NCI-H524 (cell line): ENCODE results near the gene KLHL2.
A peak's percentile ranks its signal among the peaks of the same experiment; 100 is the strongest.
"Not testable (repeated sequence)": the region's sequence is repeated elsewhere in the genome, so short reads cannot be mapped to it uniquely, and the experiment has no call there.

Experiments used
- DNase-seq, 2 experiments: peaks; one replicate each; lab custom pipeline; 2025; lab: John Stamatoyannopoulos, UW

The KLHL2 gene

DNA sequence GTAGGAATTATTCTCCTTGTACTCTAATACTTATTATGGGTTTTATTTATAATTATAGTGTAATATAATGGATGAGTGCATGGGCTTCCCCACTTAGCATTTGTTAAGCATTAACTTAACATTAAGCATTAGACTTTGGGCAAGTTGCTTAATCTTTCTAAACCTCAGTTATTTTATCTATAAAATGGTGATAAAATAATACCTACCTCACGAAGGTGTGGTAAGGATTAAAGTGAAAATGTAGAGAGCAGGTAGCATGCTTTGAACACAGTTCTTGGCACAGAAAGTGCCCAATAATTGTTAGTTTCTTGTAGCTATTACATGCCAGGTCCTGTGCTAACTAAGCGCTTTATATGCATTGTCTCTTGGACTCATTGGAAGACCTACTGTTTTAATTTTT is 122.7 kb downstream of the KLHL2 start:
- DNase-seq = no peak

DNA sequence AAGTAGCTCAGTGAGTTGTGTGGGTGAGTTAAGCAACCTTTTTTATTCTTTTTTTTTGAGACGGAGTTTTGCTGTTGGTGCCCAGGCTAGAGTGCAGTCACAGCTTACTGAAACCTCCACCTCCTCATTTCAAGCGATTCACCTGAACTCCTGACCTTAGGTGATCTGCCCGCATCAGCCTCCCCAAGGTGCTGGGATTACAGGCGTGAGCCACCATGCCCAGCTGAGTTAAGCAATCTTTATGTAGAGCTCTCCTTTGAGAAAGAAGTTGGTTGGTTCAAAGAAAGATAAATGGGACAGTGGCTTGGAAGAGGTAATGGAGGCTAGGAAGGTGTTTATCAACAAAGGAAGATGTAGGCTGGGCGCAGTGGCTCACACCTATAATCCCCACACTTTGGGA is 123.3 kb downstream of the KLHL2 start:
- no peak for DNase-seq

DNA sequence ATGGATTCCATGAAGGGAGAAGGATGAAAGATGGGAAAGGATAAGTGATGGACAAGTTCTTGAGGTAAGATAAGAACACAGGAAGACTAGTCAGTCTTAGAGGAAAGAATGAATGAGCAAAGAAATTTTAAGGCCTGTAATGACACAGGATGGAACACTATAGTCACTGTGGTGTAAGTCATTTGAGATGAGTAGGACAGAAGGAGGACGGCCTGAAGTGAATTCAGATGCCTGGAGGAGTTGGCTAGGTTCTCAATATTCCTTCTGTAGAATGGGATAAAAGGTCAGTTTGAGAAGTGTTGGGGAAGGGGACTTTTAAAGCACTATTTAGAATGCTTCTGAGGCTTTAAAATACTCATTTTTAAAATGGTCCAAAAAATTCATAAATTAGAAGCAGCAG is 124.0 kb downstream of the KLHL2 start:
- no peak for DNase-seq

DNA sequence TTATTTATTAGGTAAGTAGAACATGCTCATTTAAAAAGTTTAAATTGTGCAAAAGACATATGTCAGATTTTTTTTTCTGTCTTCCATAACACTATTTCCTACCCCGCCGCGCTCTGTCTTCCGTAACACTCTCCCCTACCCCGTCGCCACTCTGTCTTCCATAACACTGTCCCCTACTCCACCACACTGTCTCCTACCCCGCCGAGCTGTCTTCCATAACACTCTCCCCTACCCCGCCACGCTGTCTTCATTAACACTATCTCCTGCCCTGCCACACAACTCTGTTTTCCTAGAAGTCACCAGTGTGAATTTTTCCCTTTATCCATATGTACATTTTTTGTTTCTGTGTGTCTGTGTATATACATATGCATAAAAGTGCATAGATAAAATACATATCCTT is 124.5 kb downstream of the KLHL2 start:
- DNase-seq = no peak

DNA sequence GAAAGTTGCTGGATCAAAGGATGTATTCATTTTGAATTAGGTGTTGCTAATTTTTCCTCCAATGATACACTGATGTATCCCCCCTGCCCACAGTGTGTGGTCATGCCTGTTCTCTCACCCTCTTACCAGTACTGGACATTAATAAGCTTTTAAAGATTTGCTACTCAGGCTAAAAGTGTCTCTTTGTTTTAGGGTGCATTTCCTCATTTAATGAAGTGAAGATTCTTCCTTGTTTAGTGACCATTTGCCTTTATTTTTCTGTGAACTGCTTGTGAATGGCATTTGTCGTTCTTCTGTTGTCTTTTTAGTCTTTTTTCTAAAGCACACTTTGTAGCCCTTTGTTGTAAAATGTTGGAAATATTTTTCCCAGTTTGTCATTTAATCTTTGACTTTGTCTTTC is 125.1 kb downstream of the KLHL2 start:
- no peak for DNase-seq

DNA sequence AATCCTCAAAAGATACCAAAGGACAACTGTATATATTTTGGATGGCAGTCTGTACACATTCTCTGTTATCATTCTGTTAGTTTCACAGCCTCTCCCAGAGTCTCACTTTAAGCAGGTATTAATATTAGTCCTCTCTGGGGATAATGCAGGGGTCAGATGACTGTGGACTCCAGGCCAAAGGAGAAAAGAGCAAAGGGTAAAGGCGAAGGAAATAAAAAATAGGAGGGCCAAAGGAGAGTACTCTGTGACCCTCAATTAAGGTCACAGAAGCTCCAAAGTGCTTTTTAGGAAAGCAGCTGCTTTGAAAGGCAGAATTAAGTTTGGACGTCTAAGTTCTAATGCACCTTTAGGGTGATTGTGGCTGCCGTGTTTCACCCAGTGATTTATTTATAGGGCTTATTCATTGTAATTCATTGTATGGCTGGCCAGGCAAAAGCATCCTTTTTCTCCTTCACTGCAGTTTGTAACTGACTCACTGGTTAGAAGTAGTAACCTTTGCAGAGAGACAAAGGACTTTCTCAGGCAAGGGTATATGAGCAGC is 127.9 kb downstream of the KLHL2 start:
- no peak for DNase-seq

DNA sequence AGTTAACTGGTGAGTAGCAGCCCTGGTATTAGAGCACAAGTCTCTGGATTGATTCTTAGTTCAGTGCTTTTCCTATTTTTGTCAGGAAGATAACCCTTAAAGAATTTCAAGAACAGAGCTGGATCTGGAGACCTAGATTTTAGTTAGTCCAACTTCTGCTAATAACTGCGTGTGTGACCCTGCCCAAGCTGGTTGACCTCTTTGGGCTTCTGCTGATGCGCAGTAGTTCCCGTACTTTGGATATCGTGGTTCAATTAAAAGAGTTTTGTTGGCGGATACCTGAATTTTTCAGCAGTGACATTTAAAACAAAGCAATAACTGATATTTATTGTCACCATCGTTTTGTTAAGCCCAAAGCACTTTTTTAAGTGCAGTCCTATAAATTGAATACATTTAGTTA is 129.4 kb downstream of the KLHL2 start:
- no peak for DNase-seq

DNA sequence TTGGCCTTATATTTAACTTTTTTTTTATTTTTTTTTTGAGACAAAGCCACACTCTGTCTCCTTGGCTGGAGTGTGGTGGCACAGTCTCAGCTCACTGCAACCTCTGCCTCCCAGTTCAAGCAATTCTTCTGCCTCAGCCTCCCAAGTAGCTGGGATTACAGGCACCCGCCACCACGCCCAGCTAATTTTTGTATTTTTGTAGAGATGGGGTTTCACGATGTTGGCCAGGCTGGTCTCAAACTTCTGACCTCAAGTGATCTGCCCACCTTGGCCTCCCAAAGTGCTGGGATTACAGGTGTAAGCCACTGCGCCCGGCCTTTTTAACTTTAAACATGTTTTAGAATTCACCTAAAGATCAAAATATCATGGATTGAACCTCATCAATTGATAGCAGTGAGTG is 135.0 kb downstream of the KLHL2 start:
- not testable (repeated sequence) for DNase-seq

DNA sequence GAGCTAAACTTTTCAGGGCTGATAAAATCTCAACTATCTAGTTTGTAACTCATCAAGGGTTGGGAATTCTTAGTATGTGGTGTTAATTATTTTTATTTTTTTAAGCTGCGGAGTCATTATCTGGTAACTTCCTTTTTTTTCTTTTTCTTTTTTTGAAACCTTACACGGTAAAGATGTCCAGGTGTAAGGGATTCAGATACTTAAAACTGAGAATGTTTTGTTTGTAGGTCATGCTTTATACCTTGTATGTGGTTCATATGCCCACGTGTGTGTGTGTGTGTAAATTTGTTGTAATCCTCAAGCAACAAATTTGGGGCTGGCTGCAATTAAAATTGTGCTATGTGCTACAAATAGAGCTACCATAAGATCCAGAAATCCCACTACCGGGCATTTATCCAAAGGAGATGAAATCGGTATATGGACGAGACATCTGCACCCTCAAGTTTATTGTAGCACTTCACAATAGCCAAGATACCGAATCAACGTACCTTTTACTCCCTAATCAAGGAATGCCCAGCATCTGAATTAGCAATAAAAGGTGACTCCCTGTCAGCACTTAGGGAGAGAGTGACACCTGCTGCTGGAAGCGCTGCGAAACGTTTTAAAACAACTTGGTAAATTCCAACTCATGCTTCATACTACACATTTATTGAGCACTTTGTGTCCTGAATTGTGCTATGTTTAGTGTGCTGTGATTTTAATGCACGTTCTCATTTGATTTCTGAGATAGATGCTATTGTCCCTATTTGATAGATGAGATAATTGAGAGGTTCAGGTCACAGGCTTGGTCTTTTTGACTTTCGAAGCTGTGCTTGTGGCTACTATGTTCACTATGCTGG is 136.2 kb downstream of the KLHL2 start:
- DNase-seq = peak in 1 of 2 experiments; percentile 20

DNA sequence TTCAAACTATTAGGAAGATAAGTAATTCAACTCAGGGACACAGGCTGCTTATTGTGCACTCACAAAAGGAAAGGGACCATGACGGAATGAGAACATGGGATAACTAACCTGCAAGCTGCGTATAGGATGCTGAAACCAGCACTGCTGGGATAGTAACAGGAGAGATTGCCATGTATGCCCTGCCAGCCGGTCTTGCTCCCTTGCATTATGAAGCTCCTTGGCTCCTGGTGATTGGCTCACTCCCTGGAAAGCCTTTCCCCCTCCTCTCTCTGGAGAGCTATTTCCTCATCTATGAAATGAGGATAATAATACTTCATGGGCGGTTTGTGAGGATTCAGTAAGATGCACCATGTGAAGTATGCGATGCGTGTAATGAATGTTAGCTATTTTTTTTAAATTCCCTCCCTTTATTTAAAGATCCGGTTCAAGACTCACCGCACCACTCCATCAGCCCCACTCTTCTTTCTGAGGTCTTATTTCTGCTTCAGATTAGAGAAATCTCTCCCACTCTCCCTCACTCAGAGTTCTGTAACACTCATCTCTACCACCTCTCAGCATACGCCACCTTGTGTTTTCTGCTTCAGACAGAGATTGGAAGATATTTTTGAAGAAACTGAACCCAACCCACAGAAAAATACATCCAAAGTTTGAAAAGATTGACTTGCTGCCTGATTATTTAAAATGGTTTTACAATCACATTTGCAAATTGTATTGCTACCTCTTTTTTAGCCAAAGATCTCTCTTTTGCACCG is 138.5 kb downstream of the KLHL2 start:
- no peak for DNase-seq

DNA sequence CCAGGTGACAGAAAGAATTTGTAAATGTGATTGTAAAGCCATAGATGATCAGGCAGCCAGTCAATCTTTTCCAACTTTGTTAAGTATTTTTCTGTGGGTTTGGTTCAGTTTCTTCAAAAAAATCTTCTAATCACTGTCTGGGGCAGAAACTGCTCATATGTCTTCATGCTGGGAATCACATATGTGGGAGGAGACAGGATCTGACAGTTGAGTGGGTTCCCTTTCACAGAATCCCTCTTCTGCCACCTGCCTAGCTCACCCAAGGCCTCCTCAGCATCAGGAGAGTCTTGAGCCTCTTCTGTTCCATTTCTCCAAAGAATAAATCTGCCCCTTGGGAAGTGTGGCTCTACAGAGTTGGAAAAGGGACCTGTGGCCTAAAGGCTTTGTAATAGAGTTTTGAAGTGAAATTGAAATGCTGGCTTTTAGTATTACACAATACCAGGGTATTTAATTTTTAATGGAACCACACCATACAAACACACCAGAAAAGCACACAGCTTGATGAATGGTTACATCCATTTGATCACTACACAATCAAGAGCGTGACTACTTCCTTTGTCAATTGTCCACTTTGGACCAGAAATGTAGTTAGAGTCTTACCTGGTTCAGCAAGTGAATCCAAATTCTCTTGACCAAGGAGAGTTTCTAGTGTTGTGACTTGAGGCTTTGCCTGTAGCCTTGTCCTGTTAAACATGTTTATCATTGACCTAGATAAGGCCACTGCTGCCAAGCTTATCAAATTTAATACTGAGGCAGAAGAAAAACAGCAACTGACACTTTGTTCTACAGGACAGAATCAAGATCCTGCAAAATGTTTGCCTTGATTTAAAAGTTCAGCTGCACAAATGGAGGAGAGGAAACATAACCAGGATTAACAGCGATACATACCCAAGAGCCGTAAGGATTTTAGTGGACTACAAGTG is 140.5 kb downstream of the KLHL2 start:
- DNase-seq = peak in 1 of 2 experiments; percentile 5

DNA sequence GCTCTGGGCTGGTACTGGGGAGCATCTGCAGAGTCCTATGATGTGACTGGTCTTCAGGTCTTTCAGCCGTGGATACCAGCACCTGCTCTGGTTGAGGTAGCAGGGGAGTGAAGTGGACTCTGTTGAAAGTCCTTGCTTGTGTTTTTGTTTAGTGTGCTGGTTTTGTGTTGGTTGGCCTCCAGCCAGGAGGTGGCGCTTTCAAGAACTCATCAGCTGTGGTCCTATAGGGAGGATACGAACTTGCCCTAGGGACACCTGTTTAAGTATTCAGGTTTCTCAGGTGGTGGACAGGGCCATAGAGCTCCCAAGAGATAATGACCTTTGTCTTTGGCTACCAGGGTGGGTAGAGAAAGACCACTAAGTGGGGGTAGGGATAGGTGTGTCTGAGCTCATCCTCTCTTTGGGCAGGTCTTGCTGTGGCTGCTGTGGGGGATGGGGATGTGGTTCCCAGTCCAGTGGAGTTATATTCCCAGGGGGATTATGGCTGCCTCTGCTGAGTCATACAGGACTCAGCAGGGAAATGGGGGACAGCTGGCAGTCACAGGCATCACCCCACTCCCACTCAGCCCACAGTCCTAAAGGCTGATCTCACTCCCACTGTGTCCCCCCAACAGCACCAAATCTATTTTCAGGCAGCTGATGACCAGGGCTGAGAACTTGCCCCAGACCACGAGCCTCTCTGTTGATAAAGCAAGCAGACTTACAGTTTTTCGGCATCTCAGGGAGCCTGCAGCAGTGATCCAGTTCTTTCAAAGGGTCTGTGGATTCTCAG is 144.2 kb downstream of the KLHL2 start:
- DNase-seq = no peak

DNA sequence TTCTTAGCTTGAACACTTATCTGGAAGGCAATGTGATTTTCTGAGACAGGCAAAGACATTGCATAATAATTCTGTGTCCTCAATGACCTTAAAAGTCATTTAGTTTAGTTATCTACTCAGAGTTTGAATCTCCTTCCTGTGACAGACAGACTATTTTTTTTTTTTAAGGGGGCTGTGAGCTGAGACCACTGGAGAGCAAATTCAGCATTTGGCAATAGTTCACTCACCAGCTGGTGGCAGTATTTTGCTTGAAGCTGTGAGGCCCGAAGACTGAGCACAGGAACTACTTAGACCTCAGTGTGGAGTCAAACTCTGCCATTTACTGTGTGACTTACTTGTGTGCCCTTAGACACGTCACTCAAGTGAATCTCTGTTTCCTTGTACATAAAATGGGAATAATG is 148.5 kb downstream of the KLHL2 start:
- DNase-seq = peak; percentile 9 to 69

DNA sequence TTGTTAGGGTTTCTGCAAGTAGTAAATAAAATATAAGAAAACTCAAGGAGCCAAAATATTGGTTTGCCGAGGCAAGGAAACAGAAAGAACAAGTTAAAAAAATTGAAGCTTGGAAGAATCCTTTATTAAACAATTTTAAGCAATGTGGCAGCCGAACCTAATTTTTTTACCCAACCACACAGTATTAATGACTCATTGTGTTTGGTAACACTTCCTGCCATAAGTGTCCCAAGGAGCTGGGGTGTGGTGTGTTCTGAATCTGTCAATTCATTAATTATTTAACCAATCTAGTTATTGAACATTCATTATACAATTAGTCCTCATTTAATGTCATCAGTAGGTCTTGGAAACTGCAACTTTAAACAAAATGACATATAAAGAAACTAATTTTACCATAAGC is 152.1 kb downstream of the KLHL2 start:
- DNase-seq = no peak

DNA sequence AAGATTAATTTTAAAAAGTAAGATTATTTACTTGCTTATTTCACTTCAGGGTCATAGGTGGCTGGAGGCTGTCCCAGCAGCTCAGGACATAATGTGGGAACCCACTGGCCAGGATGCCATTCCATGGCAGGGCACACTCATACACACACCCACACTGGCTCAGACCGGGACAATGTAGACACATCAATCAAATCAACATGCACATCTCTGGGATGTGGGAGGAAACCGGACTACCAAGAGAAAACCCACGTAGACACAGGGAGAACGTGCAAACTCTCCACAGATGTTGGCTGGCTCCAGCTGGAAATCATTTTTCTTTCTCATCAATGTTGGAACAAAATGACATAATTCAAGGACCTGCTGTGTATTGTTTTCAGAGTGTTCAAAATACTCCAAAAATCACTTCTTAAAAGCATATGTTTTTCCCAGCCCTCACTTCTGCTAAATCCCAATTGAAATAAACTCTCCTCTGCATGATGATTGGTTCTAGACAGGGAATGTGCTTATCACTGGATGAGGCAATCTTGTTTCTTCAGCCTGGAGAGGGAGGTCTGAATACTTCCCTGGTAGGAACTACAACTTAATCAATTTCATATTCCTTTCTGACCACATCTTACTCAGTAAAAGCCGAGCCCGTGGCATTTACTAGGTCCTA is 152.8 kb downstream of the KLHL2 start:
- DNase-seq = no peak

DNA sequence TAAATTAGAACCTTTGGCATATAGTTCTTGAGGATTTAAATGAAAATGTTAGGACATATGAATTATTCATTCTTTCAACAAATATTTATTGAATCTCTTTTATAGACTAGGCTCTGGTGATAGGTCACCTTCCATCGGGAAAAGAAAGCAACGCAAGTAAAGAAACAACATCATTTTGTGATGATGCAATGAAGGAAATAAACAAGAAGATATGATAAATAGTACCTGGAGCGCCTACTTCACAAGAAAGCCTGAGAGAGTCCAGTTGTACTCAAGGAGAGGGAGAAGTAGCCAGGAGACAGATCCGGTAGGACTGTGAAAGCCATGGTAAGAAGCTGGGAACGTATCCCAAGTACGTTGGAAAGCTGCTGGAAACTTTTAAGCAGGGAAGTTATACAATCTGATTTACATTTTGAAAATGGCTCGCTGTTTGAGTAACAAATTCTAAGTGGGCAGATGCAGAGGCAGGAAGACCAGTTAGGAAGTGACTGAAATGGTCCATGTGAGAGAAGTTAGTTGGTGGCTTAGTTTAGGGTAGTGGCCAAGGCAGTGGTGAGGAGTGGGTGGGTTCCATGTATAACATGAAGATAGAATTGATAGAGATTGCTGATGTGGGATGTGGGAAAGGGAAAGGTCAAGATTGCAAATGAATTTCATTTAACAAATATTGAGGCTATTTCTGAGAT is 153.8 kb downstream of the KLHL2 start:
- DNase-seq = no peak

DNA sequence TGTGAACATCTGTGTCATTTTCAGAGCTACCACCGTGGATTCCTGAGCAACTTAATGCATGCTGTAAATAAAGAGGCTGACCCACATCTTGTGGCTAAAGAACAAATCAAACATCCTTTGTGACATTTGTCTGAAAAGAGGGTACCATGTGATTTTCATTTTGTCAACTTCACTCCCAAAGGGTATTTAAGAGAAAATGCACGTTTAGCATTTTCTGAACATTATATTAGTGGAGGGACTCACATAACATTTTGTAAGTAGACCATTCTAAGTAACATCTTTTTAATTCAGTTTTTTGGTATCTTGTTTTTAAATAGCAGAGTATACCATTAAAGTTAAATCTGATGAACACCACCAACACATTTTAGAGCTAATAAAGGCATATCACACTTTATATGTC is 154.4 kb downstream of the KLHL2 start:
- no peak for DNase-seq

DNA sequence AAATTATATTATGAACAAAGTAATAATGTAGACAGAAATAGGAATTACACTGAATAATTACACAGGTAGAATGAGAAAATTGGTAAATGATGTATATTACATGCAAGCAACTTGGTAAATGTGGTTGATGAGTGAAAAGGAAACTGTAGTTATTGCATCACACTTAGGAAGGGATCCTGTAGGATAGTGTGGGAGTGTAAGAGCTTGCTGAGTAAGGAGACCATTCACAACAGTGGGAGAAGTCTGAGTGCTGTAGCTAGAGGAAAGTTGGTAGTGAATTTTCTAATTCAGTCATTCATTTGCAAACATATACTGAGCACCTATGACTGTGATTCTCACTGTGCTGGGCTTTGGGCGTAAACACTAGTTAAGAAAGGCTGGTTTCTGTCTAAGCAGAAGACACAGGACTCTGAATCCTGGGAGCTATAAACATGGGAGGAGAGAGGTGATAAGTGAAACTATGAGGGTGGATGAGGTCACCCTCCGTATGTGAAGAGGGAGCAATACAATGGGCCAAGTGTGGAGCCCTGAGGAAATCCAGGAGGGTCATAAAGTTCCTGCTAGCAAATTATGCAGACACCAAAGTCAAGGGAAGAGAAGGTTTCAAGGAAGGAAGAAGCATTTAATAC is 157.2 kb downstream of the KLHL2 start:
- DNase-seq = no peak

DNA sequence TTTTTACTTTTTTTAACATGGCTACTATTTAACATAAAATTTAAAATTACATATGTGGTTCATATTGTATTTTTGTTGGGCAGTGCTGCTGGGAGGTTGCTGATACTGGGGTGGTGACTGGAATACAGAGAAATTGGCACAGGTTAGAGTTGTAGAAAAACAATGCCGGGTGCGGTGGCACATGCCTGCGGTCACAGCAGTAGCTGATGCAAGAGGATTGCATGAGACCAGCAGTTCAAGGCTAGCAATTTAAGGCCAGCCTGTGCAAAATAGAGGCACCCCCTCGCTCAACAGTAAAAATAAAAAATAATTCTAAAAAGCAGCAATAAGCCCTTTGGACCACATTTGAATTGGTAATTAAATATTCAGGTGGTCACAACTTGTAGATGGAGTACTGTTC is 159.7 kb downstream of the KLHL2 start:
- no peak for DNase-seq

DNA sequence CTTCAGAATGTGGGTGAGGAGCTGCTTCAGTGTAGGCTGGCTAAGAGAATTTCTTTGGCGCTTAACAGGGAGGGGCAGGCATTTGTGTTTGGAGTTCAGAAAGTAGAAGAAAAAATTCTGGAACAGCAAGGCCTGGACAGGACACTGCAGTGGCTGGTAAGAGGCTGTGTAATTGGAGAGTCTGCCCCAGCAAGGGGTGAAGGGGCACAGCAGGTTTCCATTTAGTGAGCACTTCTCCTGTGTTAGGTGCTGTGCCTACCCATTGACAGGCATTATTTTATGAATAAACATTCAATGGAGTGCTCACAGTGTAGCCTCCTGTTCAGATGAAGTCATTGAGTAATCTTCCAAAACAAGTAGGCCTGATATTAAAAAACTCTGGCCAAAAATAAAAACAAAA is 160.8 kb downstream of the KLHL2 start:
- DNase-seq = no peak
